Fibroblast of mammary gland (primary cell): ENCODE results near the gene KDM3A.

Experiments used
- DNase-seq: peaks from one replicate; pipeline ENCODE4 v3.0.0-alpha.2; 2010; ENCODE audit warnings: low read depth
- H3K4me3 ChIP-seq: 2 replicates; pipeline ENCODE4 v1.5.1; 2011; ENCODE audit warnings: low read depth, mild to moderate bottlenecking, low read length, moderate library complexity; ENCODE audit not compliant: control insufficient read depth
- TF ChIP-seq, protein P1 (sequence below): conservative IDR thresholded peaks from 2 replicates; pipeline ENCODE4 v1.5.1; 2011; ENCODE audit warnings: low read depth, low read length, inconsistent platforms; ENCODE audit not compliant: control insufficient read depth, insufficient read depth

KDM3A gene

GRCh38 chr2:86470890-86471289, 29.7 kb downstream of the KDM3A start:
- H3K4me3 ChIP-seq, result no peak overlapping the region
- TF ChIP-seq, protein P1, sequence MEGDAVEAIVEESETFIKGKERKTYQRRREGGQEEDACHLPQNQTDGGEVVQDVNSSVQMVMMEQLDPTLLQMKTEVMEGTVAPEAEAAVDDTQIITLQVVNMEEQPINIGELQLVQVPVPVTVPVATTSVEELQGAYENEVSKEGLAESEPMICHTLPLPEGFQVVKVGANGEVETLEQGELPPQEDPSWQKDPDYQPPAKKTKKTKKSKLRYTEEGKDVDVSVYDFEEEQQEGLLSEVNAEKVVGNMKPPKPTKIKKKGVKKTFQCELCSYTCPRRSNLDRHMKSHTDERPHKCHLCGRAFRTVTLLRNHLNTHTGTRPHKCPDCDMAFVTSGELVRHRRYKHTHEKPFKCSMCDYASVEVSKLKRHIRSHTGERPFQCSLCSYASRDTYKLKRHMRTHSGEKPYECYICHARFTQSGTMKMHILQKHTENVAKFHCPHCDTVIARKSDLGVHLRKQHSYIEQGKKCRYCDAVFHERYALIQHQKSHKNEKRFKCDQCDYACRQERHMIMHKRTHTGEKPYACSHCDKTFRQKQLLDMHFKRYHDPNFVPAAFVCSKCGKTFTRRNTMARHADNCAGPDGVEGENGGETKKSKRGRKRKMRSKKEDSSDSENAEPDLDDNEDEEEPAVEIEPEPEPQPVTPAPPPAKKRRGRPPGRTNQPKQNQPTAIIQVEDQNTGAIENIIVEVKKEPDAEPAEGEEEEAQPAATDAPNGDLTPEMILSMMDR, result no peak
- DNase-seq, result no peak

GRCh38 chr2:86471637-86472036, 30.5 kb downstream of the KDM3A start:
- TF ChIP-seq, protein P1, result no peak
- no peak overlapping the region for H3K4me3 ChIP-seq
- DNase-seq, result no peak

DNA sequence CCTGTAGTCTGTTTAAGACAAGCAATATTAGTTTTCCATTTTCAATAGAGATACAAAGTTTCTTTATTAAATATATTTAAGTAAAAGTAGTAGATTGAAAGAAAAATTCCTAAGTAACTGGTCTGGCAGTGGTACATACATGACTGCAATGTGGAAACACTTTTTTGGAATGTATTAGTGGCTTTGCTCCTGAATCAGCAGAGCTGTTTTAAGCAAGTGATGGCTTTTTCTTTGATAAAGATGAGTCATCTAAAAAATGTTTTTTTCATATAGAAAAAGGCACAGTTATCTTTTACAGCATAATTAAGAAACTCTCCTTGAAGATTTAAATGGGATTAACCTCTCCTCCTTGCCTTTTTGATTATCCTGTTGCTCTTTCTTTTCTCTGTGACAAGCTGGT, 34.9 kb downstream of the KDM3A start:
- TF ChIP-seq, protein P1, result no peak
- peak; percentile 61 for DNase-seq
- H3K4me3 ChIP-seq, result no peak overlapping the region

- TF ChIP-seq, protein P1, result no peak
- no peak overlapping the region for H3K4me3 ChIP-seq
- no peak for DNase-seq
Observed at GRCh38 chr2:86476918-86477317, 35.7 kb downstream of the KDM3A start.

DNA sequence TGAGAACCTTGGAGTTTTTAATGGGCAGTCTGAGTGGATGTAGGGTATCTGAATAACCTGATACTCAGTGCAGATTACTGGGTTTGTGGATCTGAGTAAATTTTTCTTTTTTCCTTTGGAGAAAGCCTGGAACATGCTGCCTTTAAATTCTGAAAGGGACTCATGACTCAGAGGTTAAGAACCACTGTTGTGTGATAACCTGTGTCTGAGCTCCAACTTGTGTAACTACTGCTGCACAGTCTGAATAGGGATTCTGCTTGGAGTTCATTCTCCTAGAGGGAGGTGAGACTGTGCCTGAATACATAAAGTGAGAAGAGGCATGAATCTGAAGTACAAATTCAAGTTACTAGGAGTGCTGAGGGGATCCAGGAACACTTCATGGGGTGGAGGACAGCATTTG, 36.2 kb downstream of the KDM3A start:
- TF ChIP-seq, protein P1, result no peak
- DNase-seq, result peak; percentile 16
- H3K4me3 ChIP-seq, result no peak overlapping the region

DNA sequence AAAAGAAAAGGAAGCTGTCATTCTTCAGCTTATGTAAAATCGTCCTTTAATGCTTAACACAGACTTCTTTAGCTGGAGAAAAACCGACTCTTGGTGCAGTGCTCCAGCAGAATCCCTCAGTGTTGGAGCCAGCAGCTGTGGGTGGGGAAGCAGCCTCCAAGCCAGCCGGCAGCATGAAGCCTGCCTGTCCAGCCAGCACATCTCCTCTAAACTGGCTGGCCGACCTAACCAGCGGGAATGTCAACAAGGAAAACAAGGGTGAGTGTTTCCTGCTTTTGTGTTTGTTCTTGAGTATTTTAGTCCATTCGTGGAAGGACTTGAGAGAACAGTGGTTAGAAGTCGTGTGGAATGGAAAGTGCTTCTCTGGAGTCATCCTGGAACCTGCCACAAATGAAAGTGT, 38.9 kb downstream of the KDM3A start:
- H3K4me3 ChIP-seq, result no peak overlapping the region
- no peak for DNase-seq
- TF ChIP-seq, protein P1, result no peak

- H3K4me3 ChIP-seq, result no peak overlapping the region
- no peak for DNase-seq
- TF ChIP-seq, protein P1, result no peak
Observed at GRCh38 chr2:86482034-86482433, 40.9 kb downstream of the KDM3A start.
